Right cardiac atrium (tissue), 5 donors: ENCODE data around the gene PLEKHM2. TPM values are rescaled to one million over a fixed set of nuclear protein-coding genes. Genes with fewer than 3 reads are reported as not detected.
"Not testable (repeated sequence)": the region's sequence is repeated elsewhere in the genome, so short reads cannot be mapped to it uniquely, and the experiment has no call there.

Experiments
- ATAC-seq, 2 donors: fragments of 200-7000 bp; cut with Tn5 transposase; one replicate each; pipeline versions ENCODE4 v1.8.0 to v1.9.1; 2020; ENCODE audit warnings: moderate library complexity in 2 of 2, mild to moderate bottlenecking in 1 of 2
- DNase-seq, 3 donors: peaks; one replicate each; pipeline ENCODE4 v3.0.0-alpha.2; 2020
- H3K27ac ChIP-seq: one replicate; pipeline ENCODE4 v1.5.1; 2013; ENCODE audit warnings: mild to moderate bottlenecking, low read length, control low read depth, moderate library complexity
- H3K27me3 ChIP-seq: one replicate; pipeline ENCODE4 v1.6.1; 2013; ENCODE audit not compliant: control insufficient read depth, insufficient read depth
- H3K4me1 ChIP-seq: one replicate; pipeline ENCODE4 v1.6.1; 2013; ENCODE audit warnings: low read length; ENCODE audit not compliant: control insufficient read depth, insufficient read depth
- H3K4me3 ChIP-seq: one replicate; pipeline ENCODE4 v1.5.1; 2013; ENCODE audit warnings: low read length, control low read depth
- H3K9me3 ChIP-seq: one replicate; pipeline ENCODE4 v1.6.1; 2013; ENCODE audit warnings: low read length; ENCODE audit not compliant: control insufficient read depth
- WGBS: extraction: QIAGEN DNeasy Blood & Tissue Kit; methylation state at CpG from one replicate; pipeline ENCODE4 v1.1.7; 2013; 5-methylcytosine and 5-hydroxymethylcytosine counted together
- intact Hi-C, 4 donors: fragments of 100-400 bp; cut with DNase I; formaldehyde crosslinking; loops; one replicate each; pipeline versions ENCODE4 v1.11.0 to v1.14.0; 2022 to 2023
- polyA plus RNA-seq: library from polyadenylated mRNA; stranded (reverse); fragments of 200-250 nt; gene quantifications from one replicate; pipeline ENCODE4 v1.2.3, GENCODE V29; 2013
- total RNA-seq, 4 donors: library from RNA; stranded (reverse); fragmentation: NEBNext Ultra II Directional; extraction: Animal tissue kit (Norgen Biotek cat#: 25700); gene quantifications; one replicate each; pipeline ENCODE4 v1.2.1, GENCODE V29; 2021
- donor health status: healthy with polysubstance abuse.
- donor health status: DM: no; HTN: yes; CAD: no.
- donor health status: DM: no; HTN: no; CAD: no.
- donor health status: DM: no; HTN: yes; CAD: no; lungs with severe emphysema.
- donor health status: DM: yes; HTN: yes; CAD: no.

The PLEKHM2 gene
- total and polyA plus RNA-seq, 5 donors = 71.8 to 85.1 (median 73.4) TPM

DNA sequence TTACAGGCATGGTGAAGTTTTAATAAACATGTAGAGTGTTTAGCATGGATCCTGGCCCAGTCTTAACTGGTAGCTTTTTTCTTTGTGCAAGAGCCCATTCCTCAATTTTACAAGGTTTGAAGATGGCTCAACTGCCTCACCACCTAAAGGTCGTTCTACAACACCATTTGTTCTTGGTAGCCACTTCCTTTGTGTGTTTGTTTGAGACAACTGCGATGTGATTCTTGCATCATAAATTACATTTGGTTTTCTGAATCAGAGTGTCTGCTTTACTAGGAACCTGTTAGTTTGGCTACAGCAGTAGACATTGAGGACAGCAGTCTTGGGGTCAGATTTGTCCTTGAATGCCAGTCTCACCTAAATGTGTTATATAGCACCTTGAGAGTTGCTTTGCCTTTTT, 3.3 kb downstream of the PLEKHM2 start:
- ATAC-seq = no peak
- Histone ChIP-seq H3K9me3 (no peaks in the 10 kb centered on the region), H3K4me1 (peaks cover 13% of the 10 kb centered on the region), H3K4me3 (no peak overlapping the region), H3K27ac (no peak overlapping the region), H3K27me3 (no peaks in the 10 kb centered on the region)
- intact Hi-C loops = no loop called here
- no peak for DNase-seq
- 78% methylated on average over 2 of the region's 2 CpGs for WGBS

DNA sequence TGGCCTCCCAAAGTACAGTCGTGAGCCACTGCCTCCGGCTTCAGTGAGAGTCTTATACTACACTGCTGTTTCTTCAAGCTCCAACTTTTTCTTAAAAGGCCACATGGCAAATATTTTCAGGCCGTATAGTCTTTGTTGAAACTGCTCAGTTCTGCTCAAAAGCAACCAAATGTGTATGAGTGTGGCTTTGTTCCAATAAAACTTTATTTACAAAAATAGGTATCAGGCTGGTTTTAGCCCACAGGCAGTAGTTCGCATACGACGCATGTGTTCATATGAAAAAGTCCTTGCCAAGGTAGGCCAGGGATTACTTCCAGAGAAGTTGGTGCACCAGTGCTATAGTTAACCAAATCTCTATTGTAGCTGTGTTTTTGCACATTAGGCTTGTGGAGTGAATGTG, 6.2 kb downstream of the PLEKHM2 start:
- no peak for ATAC-seq
- WGBS = 96% methylated on average over 6 of the region's 6 CpGs
- no peaks in the 10 kb centered on the region for H3K27me3 ChIP-seq
- no peaks in the 10 kb centered on the region for H3K9me3 ChIP-seq
- H3K4me1 ChIP-seq = peaks cover 20% of the 10 kb centered on the region
- H3K27ac ChIP-seq = no peak overlapping the region
- H3K4me3 ChIP-seq = no peak overlapping the region
- no peak for DNase-seq
- intact Hi-C loops = no loop called here

DNA sequence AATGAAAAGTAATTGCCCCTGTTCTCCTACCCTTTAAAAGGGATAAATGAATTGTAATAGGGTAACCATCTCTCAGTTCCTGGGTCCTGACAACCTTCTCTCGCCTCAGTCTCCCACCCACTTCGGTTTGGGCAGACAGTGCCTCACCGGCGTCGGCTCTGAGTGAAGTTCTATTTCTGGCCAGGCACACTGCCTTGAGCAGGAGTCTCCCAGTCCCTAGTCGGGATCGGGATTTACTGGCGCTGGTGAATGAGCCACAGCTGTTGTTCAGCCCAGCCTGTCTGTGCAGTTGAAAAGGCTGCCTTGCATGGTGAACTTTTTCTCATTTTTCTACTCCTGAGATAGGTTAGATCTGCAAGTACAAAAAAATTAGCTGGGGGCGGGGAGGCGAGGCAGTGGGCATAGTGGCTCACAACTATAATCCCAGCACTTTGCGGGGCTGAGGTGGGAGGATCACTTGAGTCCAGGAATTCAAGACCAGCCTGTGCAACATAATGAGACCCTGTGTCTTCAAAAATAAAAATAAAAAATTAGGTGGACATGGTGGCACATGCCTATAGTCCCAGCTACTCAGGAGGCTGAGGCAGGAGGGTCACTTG, 7.4 kb downstream of the PLEKHM2 start:
- peaks cover 20% of the 10 kb centered on the region for H3K4me1 ChIP-seq
- peak; percentile 40 to 79 (median 70) for DNase-seq
- peak overlapping the region; percentile 86 for H3K27ac ChIP-seq
- H3K9me3 ChIP-seq = no peaks in the 10 kb centered on the region
- 39% methylated on average over 11 of the region's 11 CpGs for WGBS
- intact Hi-C loops = no loop called here
- no peak overlapping the region for H3K4me3 ChIP-seq
- ATAC-seq = peak; percentile 68 to 83
- no peaks in the 10 kb centered on the region for H3K27me3 ChIP-seq

DNA sequence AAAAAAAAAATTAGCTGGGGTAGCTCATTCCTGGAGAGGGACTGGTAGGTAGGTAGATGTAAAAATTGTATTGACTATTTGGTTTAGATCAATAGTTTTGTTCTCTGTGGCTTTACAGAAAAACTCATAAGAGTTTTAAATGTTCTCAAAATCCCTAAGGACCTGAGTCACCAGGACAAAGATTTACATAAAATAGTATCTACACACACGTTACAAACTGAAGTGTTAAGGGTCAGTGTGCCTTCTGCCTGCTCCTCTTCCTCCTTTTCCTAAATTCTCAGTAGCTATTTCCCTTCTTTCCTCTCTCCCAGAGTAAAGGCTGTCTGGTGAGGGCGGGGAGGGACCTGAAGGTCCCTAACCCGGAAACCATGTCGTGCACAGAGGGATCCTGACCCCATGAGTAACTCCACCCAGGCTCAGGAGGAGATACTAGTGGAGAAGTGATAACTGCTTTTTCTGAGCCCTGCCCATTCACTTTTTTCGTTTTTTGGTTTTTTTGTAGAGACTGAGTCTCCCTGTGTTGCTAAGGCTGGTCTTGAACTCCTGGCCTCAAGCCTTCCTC, 8.1 kb downstream of the PLEKHM2 start:
- no peak for DNase-seq
- 42% methylated on average over 5 of the region's 5 CpGs for WGBS
- intact Hi-C loops = no loop called here
- Histone ChIP-seq H3K4me1 (peaks cover 26% of the 10 kb centered on the region), H3K27me3 (no peaks in the 10 kb centered on the region), H3K27ac (no peak overlapping the region), H3K9me3 (no peaks in the 10 kb centered on the region), H3K4me3 (no peak overlapping the region)
- ATAC-seq = peak; percentile 64 to 89

DNA sequence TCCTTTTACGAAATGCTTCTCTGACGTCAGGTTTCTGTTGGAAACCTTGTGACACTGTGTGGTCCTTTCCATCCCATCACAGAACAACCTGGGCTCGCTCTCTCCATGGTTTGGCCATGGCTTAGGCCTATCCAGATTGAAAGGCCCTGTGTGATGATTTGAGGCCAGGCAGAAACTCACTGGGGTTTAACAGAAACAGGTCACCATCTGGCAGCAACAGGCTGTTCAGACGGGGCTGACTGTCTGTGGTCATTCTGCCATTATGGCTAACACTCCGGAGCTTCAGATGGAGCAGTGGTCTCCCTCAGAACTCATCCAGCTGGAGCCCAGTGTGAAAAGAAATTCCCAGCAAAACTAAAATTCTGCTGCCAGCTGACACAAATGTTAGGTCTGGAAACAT, 9.3 kb downstream of the PLEKHM2 start:
- Histone ChIP-seq H3K27me3 (no peaks in the 10 kb centered on the region), H3K27ac (no peak overlapping the region)

DNA sequence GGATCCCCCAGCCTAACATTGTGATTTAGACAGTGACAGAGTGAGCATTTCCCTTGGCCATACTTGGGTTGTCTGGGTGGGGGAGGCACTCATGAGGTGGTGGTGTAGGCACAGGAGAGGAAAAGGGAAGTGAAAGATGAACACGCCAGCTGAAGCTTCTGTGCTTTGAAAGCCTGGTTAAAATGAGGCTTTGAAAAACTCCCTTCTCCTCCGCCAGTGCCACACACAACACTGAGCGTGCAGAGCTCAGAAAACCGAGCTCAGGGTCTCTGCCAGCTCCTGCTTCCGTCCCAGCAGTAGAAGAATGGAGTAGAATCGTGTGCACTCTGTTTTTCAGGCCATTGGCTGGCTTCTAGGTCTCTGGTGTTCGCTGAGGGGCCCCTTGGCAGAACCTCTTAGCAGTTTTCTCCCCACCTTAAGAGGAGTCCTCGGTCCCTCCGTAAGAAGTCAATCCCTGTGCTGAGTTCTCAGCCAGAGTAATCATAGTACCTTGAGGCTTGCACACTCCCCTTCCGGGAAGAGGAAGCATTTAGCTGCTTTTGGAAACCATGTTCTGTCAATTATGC, 12.9 kb downstream of the PLEKHM2 start:
- Histone ChIP-seq H3K9me3 (no peaks in the 10 kb centered on the region), H3K4me3 (no peak overlapping the region), H3K4me1 (peaks cover 18% of the 10 kb centered on the region), H3K27ac (peak overlapping the region; percentile 3), H3K27me3 (no peaks in the 10 kb centered on the region)
- intact Hi-C loops = no loop called here
- DNase-seq (no peak), ATAC-seq (peak; percentile 8 to 34)
- WGBS = 41% methylated on average over 10 of the region's 10 CpGs

More for the DNA sequence above, 9.3 kb downstream of the PLEKHM2 start:
- Histone ChIP-seq H3K9me3 (no peaks in the 10 kb centered on the region), H3K4me3 (no peak overlapping the region), H3K4me1 (peaks cover 27% of the 10 kb centered on the region)
- 69% methylated on average over 5 of the region's 5 CpGs for WGBS
- peak in 1 of 2 donors; percentile 17 for ATAC-seq
- intact Hi-C loops = no loop called here
- no peak for DNase-seq

DNA sequence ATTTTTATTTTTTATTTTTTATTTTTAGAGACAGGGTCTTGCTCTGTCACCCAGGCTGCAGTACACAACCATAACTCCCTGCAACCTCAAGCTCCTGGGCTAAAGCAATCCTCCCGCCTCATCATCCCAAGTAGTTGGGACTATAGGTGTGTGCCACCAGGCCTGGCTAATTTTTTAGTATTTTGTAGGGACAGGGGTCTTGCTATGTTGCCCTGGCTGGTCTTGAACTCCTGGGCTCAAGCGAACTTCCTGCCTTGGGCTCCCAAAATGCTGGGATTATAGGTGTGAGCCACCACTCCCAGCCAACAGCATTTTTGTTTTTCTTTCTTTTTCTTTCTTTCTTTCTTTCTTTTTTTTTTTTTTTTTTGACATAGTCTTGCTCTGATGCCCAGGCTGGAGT, 14.1 kb downstream of the PLEKHM2 start:
- no peak overlapping the region for H3K27ac ChIP-seq
- 93% methylated on average over 2 of the region's 2 CpGs for WGBS

DNA sequence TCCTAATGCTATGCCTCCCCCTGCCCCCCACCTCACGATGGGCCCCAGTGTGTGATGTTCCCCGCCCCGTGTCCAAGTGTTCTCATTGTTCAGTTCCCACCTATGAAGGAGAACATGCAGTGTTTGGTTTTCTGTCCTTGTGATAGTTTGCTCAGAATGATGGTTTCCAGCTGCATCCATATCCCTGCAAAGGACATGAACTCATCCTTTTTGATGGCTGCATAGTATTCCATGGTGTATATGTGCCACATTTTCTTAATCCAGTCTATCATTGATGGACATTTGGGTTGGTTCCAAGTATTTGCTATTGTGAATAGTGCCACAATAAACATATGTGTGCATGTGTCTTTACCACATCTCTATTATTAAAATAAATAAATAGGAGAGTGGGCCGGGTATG, 15.2 kb downstream of the PLEKHM2 start:
- ATAC-seq, H3K9me3 ChIP-seq, H3K27ac ChIP-seq, H3K4me3 ChIP-seq, DNase-seq, H3K27me3 ChIP-seq, intact Hi-C loops: not testable (repeated sequence)
- peaks cover 15% of the 10 kb centered on the region for H3K4me1 ChIP-seq
- 92% methylated on average over 4 of the region's 4 CpGs for WGBS

More for the DNA sequence above, 14.1 kb downstream of the PLEKHM2 start:
- no peak for DNase-seq
- no peaks in the 10 kb centered on the region for H3K9me3 ChIP-seq
- ATAC-seq = no peak
- H3K4me3 ChIP-seq = no peak overlapping the region
- intact Hi-C loops = no loop called here
- no peaks in the 10 kb centered on the region for H3K27me3 ChIP-seq
- peaks cover 18% of the 10 kb centered on the region for H3K4me1 ChIP-seq

DNA sequence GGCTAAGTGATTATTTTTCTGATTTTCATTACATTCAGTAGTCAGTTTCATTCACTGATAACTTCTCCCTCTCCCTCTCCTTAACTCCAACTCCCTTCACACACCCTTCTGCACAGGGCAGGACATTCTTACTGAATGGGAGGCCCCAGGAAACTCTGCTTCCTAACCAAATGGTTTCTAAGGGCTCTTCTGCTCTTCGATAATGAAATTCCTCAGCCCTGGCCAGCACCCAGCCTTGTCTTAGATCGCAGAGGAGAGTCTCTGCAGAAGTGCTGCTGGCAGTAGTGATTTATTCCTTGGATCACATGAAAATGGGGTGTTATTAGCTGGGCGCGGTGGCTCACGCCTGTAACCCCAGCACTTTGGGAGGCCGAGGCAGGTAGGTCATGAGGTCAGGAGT, 16.4 kb downstream of the PLEKHM2 start:
- no peak overlapping the region for H3K27ac ChIP-seq
- H3K4me1 ChIP-seq = peaks cover 18% of the 10 kb centered on the region
- DNase-seq = peak in 2 of 3 donors; percentile 56 to 69
- 40% methylated on average over 6 of the region's 6 CpGs for WGBS
- H3K9me3 ChIP-seq = no peaks in the 10 kb centered on the region
- H3K4me3 ChIP-seq = no peak overlapping the region
- H3K27me3 ChIP-seq = no peaks in the 10 kb centered on the region
- intact Hi-C loops = no loop called here
- ATAC-seq = no peak

DNA sequence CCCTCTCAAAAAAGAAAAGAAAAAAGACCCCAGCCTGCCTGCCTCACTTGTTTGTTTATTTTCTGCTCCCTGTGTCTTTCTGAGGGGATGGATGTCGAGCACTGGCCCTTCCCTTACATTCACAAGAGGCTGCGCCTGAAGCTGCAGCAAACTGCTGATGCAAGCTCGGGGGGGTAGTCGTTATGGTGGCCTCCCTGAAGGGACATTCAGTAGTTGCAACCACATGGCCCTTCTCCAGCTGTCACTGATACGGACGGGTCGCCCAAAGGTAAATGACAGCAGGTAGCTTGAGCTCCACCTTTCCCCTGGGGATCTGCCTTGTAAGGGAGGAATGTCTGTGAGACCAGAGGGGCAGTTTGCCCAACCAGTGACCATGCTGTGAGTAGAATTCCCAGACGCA, 17.7 kb downstream of the PLEKHM2 start:
- WGBS = 88% methylated on average over 8 of the region's 8 CpGs
- Histone ChIP-seq H3K27me3 (no peaks in the 10 kb centered on the region), H3K4me1 (peaks cover 17% of the 10 kb centered on the region), H3K4me3 (no peak overlapping the region), H3K27ac (no peak overlapping the region), H3K9me3 (no peaks in the 10 kb centered on the region)
- DNase-seq (no peak), ATAC-seq (no peak)
- intact Hi-C loops = no loop called here

DNA sequence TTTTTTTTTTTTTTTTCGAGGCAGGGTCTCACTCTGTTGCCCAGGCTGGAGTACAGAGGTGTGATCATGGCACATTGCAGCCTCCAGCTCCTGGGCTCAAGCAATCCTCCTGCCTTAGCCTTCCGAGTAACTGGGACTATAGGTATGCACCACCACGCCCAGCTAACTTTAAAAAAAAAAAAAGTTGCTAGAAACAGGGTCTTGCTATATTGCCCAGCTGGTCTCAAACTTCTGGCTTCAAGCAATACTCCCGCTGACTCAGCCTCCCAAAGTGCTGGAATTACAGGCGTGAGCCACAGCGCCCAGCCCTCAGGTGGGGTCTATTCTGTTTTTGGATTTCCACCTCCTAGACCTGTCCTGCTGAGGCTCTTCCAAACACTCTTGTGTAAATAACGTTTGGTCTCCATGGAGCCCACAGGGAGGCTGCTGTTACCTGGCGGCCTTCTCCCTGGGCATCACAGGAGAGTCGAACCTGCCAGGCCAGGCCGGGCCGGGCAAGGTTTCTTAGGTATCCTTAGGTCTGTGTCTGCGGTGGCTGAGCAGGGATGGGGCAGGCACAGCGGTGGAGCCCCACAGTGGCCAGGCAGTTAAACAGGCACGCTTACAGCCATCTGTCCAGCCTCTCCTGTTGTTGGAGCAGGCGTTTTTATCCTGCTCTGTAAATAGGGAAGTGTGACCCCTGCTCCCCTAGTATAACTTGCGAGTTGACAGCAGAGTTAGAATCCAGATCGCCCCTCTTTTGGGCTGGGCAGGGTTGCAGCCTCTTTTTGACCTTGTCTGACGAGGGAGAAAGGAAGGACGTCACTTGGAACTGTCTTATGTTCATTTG, 18.8 kb downstream of the PLEKHM2 start:
- 62% methylated on average over 19 of the region's 19 CpGs for WGBS
- intact Hi-C loops = no loop called here
- peak overlapping the region; percentile 86 for H3K27ac ChIP-seq
- peaks cover 17% of the 10 kb centered on the region for H3K4me1 ChIP-seq
- no peaks in the 10 kb centered on the region for H3K9me3 ChIP-seq
- no peaks in the 10 kb centered on the region for H3K27me3 ChIP-seq
- H3K4me3 ChIP-seq = no peak overlapping the region
- peak; percentile 44 to 59 for ATAC-seq
- DNase-seq = peak in 2 of 3 donors; percentile 58 to 71
